ENCODE results near the gene COMT.

COMT gene

DNA sequence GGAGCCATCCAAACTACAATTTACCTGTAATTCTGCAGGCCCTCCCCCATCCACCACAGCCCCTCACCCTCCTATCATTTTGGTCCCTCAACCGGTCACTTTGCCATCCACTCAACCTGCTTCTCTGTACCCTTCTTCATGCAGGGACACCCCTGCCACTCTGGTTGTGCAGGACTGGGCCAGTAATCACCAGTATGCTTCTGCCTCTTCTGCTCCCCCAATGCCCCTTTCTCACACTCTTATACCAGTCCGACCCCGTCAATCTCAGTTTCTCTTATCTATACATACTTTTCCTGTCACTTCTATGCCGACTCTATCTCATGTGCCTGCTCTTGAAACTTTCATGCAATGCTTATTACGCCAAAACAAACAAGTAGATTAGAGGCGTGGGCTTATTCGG is 5.1 kb upstream of the COMT start:
- no peak overlapping the region for H3K4me2 ChIP-seq
- peaks cover 19 to 39% (median 34%) of the 10 kb centered on the region in 11 experiments for H3K9me3 ChIP-seq (replicated peaks in 1 of 11)
- peaks cover 0 to 24% (median 5%) of the 10 kb centered on the region in 11 experiments; a peak in 7 of 22 replicates for H4K20me1 ChIP-seq
- H3K27me3 ChIP-seq, result no peaks in the 10 kb centered on the region
- peaks cover 27 to 47% (median 32%) of the 10 kb centered on the region in 11 experiments for H3K36me3 ChIP-seq
- H3K9ac ChIP-seq, result no peak overlapping the region
- H3K4me3 ChIP-seq, result no peak overlapping the region
- H3K4me1 ChIP-seq, result peaks cover 19 to 49% (median 29%) of the 10 kb centered on the region in 10 experiments
- TF ChIP-seq Cebpa-rat (IDR thresholded peaks at IDR 0.05), result no peak
- no peak overlapping the region for H3K27ac ChIP-seq

DNA sequence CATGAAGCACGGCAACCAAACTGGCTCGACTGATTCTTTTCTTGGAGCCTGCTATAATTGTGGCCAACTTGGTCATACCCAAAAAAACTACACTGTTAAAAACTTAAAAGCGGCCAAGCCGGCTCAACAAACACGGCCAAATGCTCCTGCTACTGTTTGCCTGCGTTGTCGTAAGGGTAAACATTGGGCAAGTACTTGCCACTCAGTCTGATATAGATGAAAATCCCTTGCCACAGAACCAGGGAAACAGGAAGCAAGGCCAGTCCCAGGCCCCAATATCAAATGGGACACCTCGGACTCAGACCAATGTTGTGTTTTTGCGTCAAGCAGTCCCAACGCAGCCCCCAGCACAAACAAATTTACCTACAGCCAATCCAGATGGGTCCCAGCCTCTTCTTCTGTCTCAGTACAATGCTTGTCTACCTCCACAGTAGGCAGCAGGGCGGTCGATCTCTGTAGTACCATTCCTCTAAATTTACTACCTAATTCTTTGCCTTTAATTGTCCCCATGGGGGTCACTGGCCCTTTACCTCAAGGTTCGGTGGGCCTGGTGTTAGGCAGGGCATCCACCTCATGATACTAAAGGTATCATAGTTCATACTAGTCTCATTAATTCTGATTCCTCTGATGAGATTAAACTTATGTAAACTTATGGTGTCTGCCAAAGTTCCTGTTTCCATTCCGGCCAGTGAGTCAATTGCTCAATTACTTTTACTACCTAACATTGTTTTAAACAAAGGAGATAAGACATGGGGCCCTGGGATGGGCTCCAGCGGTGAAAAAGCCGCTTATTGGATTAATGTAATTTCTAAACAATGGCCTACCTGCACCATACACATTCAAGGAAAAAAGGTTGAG is 3.7 kb upstream of the COMT start:
- Histone ChIP-seq H3K9me3 (replicated peaks in 1 of 11) (peaks cover 19 to 39% (median 34%) of the 10 kb centered on the region in 11 experiments), H4K20me1 (peaks cover 0 to 12% (median 5%) of the 10 kb centered on the region in 11 experiments; a peak in 7 of 22 replicates), H3K4me2 (no peak overlapping the region), H3K9ac (no peak overlapping the region), H3K27ac (no peak overlapping the region), H3K36me3 (peaks cover 27 to 47% (median 32%) of the 10 kb centered on the region in 11 experiments), H3K27me3 (no peaks in the 10 kb centered on the region), H3K4me3 (no peak overlapping the region), H3K4me1 (peaks cover 24 to 43% (median 27%) of the 10 kb centered on the region in 10 experiments)
- no peak for TF ChIP-seq Cebpa-rat (IDR thresholded peaks at IDR 0.05)

DNA sequence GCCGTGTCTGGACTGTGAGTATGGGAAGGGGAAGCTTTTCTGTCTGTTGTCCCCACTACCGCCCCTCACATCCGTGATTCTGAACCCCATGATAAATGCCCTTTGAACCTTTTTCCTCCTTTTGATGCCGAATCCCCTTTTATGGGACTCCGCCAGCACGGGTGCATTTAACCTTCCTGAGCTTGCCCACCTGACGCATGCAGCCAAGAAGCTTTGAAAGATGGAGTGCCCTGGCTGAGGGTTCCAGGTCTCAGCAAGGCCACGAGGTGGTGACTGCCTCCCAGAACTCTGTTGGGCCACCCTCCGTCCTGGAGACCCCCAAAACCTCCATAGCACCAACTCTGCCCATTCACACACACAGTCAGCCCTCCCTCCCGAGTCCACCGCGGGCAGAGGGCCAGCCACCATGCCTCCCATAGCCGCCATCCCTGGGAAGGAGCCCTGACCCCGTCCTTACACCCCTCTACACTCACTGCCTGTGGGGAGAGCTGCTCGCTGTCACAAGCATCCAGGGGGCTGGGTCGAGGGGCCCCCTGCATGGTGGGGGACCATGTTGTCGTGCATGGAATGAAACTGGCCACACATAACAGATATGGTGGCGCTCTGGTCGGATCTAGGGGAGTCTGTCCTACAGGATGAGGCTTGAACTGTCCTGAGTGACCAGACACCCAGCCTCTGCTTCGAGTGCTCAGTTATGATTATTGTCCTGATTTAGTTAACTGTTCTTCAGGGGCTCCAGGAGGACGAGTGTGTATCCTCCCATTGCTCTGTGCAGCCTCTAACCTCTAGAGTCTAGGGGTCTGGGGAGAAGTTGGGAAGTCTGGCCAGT is 822 bp upstream of the COMT start:
- no peaks in the 10 kb centered on the region for H3K27me3 ChIP-seq
- H3K27ac ChIP-seq, result peak overlapping the region; percentile 87 to 100 (median 96)
- H3K36me3 ChIP-seq, result peaks cover 20 to 34% (median 23%) of the 10 kb centered on the region in 11 experiments
- H4K20me1 ChIP-seq, result peaks cover 0 to 3% (median 0%) of the 10 kb centered on the region in 11 experiments; a peak in 1 of 22 replicates
- H3K9me3 ChIP-seq (replicated peaks in 1 of 11), result peaks cover 9 to 26% (median 23%) of the 10 kb centered on the region in 11 experiments
- H3K9ac ChIP-seq, result peak overlapping the region; percentile 88 to 99 (median 94)
- H3K4me1 ChIP-seq, result peaks cover 45 to 63% (median 54%) of the 10 kb centered on the region in 10 experiments
- no peak for TF ChIP-seq Cebpa-rat (IDR thresholded peaks at IDR 0.05)
- H3K4me2 ChIP-seq, result peak overlapping the region; percentile 92 to 99 (median 97)
- peak overlapping the region; percentile 71 to 90 (median 82) for H3K4me3 ChIP-seq

DNA sequence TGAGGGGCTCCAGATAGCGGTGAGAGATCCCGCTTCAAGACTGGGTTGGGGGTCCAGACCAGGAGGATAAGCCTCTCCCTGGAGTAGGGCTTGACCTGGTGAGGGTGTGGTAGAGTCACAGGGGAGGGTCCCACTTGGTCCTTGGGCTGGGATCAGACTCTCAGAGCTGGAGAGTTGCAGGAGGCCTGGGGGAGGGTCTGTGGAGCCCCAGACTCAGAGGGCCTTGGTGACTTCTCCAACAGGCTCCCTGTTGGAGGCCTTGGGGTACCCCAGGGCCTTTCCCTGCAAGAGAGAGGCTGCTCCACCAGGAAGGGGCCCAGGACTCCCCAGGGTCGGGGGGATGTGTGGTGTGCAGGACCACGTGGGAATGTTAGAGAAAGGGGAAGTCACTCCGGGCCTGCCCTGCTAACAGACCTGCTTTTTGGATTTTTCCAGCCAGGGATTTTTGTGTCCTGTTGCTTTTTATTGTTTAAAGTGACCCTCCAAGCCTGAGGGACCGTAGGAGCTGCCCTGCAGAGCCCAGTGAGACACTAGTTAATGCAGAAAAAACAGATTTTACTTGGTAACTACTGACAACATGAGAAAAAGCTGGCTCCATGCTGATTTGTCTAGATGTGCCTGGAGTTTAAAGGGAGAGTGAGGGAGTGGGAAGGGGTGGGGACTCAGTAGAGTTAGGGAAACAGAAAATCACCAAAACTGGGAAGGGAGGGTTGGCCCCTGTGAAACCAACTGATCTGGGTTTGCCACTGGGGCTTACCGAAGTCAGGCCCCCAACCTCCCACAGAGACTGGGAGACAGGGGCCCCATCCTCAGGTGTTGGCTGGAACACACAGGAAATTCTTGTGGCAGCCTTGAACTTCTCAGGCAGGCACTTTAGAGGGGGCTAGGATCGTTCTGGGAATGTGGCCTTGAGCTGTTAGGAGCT is 847 bp downstream of the COMT start:
- peak overlapping the region; percentile 88 to 99 (median 94) for H3K9ac ChIP-seq

DNA sequence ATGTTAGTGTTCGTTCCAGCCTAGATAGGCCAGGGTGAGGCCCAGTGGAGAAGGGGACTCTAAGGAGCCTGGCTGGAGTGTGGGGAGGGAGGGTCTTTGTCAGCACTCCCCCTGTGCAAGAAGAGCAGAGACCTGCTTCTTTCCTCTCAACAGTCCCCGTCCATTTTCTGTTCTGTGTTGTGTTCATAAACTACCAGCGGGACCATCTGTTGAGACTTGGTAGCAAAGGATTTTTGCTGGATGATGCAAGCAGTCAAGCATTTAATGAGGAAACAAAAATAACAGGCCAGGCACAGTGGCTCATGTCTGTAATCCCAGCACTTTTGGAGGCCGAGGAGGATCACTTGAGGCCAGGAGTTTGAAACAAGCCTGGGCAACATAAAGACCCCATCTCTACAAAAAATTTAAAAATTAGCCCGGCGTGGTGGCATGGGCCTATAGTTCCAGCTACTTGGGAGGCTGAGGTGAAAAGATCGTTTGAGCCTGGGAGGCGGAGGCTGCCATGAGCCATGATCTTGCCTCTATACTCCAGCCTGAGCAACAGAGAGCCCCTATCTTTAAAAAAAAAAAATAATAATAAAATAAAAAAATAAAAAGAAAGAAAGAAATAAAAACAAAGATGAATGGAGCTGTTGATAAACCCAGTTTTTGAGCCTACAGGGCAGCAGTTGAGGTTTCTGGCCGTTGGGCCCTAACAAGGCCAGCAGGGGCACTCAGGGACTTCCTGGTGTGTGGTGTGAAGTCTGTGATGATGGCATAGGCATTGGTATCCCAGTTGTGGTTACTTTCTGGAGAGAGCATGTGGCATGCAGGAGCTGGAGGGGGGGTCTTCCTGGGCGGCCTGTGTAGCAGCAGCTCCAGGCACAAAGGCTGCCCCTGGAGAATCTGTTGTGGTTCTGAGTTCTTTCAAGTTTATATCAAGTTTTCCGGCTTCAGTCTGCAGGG is 1.8 kb downstream of the COMT start:
- Histone ChIP-seq H3K27ac (peak overlapping the region; percentile 87 to 100 (median 96)), H3K9me3 (replicated peaks in 1 of 11) (no peaks in the 10 kb centered on the region; a peak in 2 of 22 replicates), H3K4me1 (peaks cover 69 to 82% (median 78%) of the 10 kb centered on the region in 10 experiments), H3K4me3 (peak overlapping the region; percentile 71 to 90 (median 82)), H3K36me3 (peaks cover 0 to 10% (median 3%) of the 10 kb centered on the region in 11 experiments; a peak in 7 of 22 replicates), H3K4me2 (peak overlapping the region; percentile 93 to 99 (median 97)), H3K9ac (peak overlapping the region; percentile 88 to 99 (median 94)), H3K27me3 (no peaks in the 10 kb centered on the region), H4K20me1 (peaks cover 0 to 23% (median 9%) of the 10 kb centered on the region in 11 experiments; a peak in 11 of 22 replicates)
- peak in 1 of 11 experiments; percentile 7; a peak in 1 of 22 replicates for TF ChIP-seq Cebpa-rat (IDR thresholded peaks at IDR 0.05)

More for the DNA sequence above, 847 bp downstream of the COMT start:
- H3K4me3 ChIP-seq, result peak overlapping the region; percentile 71 to 90 (median 82)
- peak overlapping the region; percentile 87 to 100 (median 96) for H3K27ac ChIP-seq
- H4K20me1 ChIP-seq, result peaks cover 0 to 15% (median 4%) of the 10 kb centered on the region in 11 experiments; a peak in 6 of 22 replicates
- peak overlapping the region; percentile 93 to 99 (median 97) for H3K4me2 ChIP-seq
- peaks cover 61 to 79% (median 70%) of the 10 kb centered on the region in 10 experiments for H3K4me1 ChIP-seq
- no peak for TF ChIP-seq Cebpa-rat (IDR thresholded peaks at IDR 0.05)
- no peaks in the 10 kb centered on the region for H3K27me3 ChIP-seq
- H3K36me3 ChIP-seq, result peaks cover 4 to 17% (median 6%) of the 10 kb centered on the region in 11 experiments; a peak in 21 of 22 replicates
- H3K9me3 ChIP-seq (replicated peaks in 1 of 11), result peaks cover 0 to 9% (median 6%) of the 10 kb centered on the region in 11 experiments; a peak in 18 of 22 replicates

DNA sequence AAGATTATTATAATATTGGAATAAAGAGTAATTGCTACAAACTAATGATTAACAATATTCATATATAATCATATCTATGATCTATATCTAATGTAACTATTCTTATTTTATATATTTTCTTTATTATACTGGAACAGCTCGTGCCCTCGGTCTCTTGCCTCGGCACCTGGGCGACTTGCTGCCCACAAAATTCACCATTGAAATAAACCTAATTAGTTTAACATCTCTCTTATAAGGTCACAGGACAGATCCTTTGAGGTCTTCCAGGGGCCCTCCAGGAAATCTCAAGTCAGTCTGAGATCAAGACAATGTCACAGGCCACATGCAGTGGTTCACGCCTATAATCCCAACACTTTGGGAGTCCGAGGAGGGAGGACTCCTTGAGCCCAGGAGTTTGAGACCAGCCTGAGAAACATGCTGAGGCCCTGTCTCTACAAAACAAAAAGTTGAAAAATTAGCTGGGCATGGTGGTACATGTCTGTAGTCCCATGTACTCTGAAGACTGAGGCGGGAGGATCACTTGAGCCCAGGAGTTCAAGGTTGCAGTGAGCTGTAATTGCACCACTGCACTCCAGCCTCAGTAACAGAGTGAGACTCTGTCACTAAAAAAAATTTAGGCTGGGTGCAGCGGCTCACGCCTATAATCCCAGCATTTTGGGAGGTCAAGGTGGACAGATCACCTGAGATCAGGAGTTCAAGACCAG is 6.6 kb downstream of the COMT start:
- H3K9ac ChIP-seq, result peak overlapping the region; percentile 23 to 74 (median 56); a peak in 18 of 22 replicates

More for the DNA sequence above, 6.6 kb downstream of the COMT start:
- H3K36me3 ChIP-seq, result peaks cover 0 to 43% (median 31%) of the 10 kb centered on the region in 11 experiments; a peak in 15 of 22 replicates
- no peak for TF ChIP-seq Cebpa-rat (IDR thresholded peaks at IDR 0.05)
- H3K27ac ChIP-seq, result peak overlapping the region in 10 of 11 experiments; percentile 5 to 83 (median 56); a peak in 17 of 22 replicates
- H3K4me2 ChIP-seq, result peak overlapping the region; percentile 68 to 99 (median 96)
- no peaks in the 10 kb centered on the region for H3K9me3 ChIP-seq (replicated peaks in 1 of 11)
- H3K27me3 ChIP-seq, result no peaks in the 10 kb centered on the region
- H3K4me3 ChIP-seq, result peak overlapping the region in 1 of 10 experiments; percentile 17; a peak in 1 of 20 replicates
- peaks cover 4 to 68% (median 46%) of the 10 kb centered on the region in 11 experiments; a peak in 18 of 22 replicates for H4K20me1 ChIP-seq
- H3K4me1 ChIP-seq, result peaks cover 75 to 100% (median 96%) of the 10 kb centered on the region in 10 experiments

All from BLaER1 treated with 17β-estradiol and CSF1 and Interleukin-3, amounts not matched to agents 10 nM and 100 nM (cell line).